HEK293 (cell line): ENCODE measurements around the gene EDEM3.

Source experiments
- CTCF ChIA-PET: fragments of 350-600 bp; formaldehyde crosslinking; extraction: SDS; loops from one replicate; lab custom pipeline; 2021; ENCODE audit warnings: antibody characterized with exemption; lab: Yijun Ruan, JAX
- POLR2A ChIA-PET: fragments of 300-600 bp; formaldehyde crosslinking; extraction: SDS; loops from one replicate; lab custom pipeline; 2020; ENCODE audit warnings: antibody characterized with exemption, inconsistent platforms; lab: Yijun Ruan, JAX
- H3K27ac ChIP-seq: fragments of 200-500 bp; sonication (Bioruptor generic); 2 replicates; pipeline ENCODE4 v1.5.1; 2014; ENCODE audit warnings: low read depth, low read length, control low read depth, inconsistent platforms; ENCODE audit errors: extremely low read depth
- H3K36me3 ChIP-seq, 2 experiments: fragments of 200-500 bp in 1 of 2; sonication (Bioruptor generic) in 1 of 2; 1 replicate in 1 of 2; 2 replicates in 1 of 2; pipeline ENCODE4 v1.5.1; 2014 to 2017; ENCODE audit warnings: inconsistent platforms in 2 of 2, low read length in 2 of 2; ENCODE audit not compliant: control insufficient read depth in 2 of 2, insufficient read depth in 1 of 2
- H3K4me1 ChIP-seq: fragments of 200-500 bp; sonication (Bioruptor generic); 2 replicates; pipeline ENCODE4 v1.5.1; 2014; ENCODE audit warnings: mild to moderate bottlenecking, low read length, inconsistent platforms; ENCODE audit not compliant: control insufficient read depth, insufficient read depth
- H3K4me3 ChIP-seq: 2 replicates; pipeline ENCODE4 v1.5.1; 2011; ENCODE audit warnings: low read depth, mild to moderate bottlenecking, control low read depth, low read length, moderate library complexity
- H3K9me3 ChIP-seq: fragments of 200-500 bp; sonication (Bioruptor generic); 2 replicates; pipeline ENCODE4 v1.5.1; 2014; ENCODE audit warnings: low read depth, low read length, inconsistent platforms; ENCODE audit not compliant: control insufficient read depth, insufficient read depth
- KLF7 ChIP-seq: fragments of 450-650 bp; formaldehyde crosslinking; IDR thresholded peaks from 2 replicates; pipeline ENCODE4 v1.5.1; 2016; ENCODE audit warnings: missing biosample characterization, missing genetic modification characterization, borderline replicate concordance
- PRDM1 ChIP-seq: fragments of 450-650 bp; formaldehyde crosslinking; IDR thresholded peaks from 2 replicates; pipeline ENCODE4; 2016; ENCODE audit warnings: missing biosample characterization, missing genetic modification characterization
- TCF7L2 ChIP-seq: IDR thresholded peaks from 2 replicates; pipeline ENCODE4 v1.6.1; 2011; ENCODE audit warnings: low read depth, mild to moderate bottlenecking, inconsistent platforms, low read length, moderate library complexity, borderline replicate concordance
- ZBTB10 ChIP-seq: fragments of 450-650 bp; formaldehyde crosslinking; IDR thresholded peaks from 2 replicates; pipeline ENCODE4 v1.5.1; 2016; ENCODE audit warnings: missing biosample characterization, missing genetic modification characterization
- ZBTB26 ChIP-seq: fragments of 450-650 bp; formaldehyde crosslinking; optimal IDR thresholded peaks from 2 replicates; pipeline ENCODE3; 2016; ENCODE audit warnings: missing biosample characterization, mild to moderate bottlenecking, missing genetic modification characterization
- ZBTB48 ChIP-seq: fragments of 450-650 bp; formaldehyde crosslinking; IDR thresholded peaks from 2 replicates; pipeline ENCODE4 v1.5.1; 2016; ENCODE audit warnings: missing biosample characterization, missing genetic modification characterization
- ZBTB49 ChIP-seq: fragments of 450-650 bp; formaldehyde crosslinking; IDR thresholded peaks from 2 replicates; pipeline ENCODE4 v1.5.1; 2016; ENCODE audit warnings: missing biosample characterization, missing genetic modification characterization, low read depth
- ZNF133 ChIP-seq: fragments of 450-650 bp; formaldehyde crosslinking; IDR thresholded peaks from 2 replicates; pipeline ENCODE4 v1.5.1; 2016; ENCODE audit warnings: missing biosample characterization, missing genetic modification characterization
- ZNF214 ChIP-seq: fragments of 450-650 bp; formaldehyde crosslinking; IDR thresholded peaks from 2 replicates; pipeline ENCODE4 v1.5.1; 2017; ENCODE audit warnings: missing biosample characterization, mild to moderate bottlenecking, missing genetic modification characterization, borderline replicate concordance
- ZNF221 ChIP-seq: fragments of 450-650 bp; formaldehyde crosslinking; IDR thresholded peaks from 2 replicates; pipeline ENCODE4 v1.5.1; 2017; ENCODE audit warnings: missing biosample characterization, missing genetic modification characterization, borderline replicate concordance
- ZNF24 ChIP-seq: fragments of 450-650 bp; formaldehyde crosslinking; IDR thresholded peaks from 2 replicates; pipeline ENCODE4 v1.5.1; 2016; ENCODE audit warnings: missing biosample characterization, missing genetic modification characterization
- ZNF248 ChIP-seq: fragments of 450-650 bp; formaldehyde crosslinking; IDR thresholded peaks from 2 replicates; pipeline ENCODE4 v1.5.1; 2017; ENCODE audit warnings: missing biosample characterization, missing genetic modification characterization
- ZNF302 ChIP-seq: fragments of 450-650 bp; formaldehyde crosslinking; IDR thresholded peaks from 2 replicates; pipeline ENCODE4 v1.5.1; 2016; ENCODE audit warnings: missing biosample characterization, missing genetic modification characterization, low read depth
- ZNF335 ChIP-seq: fragments of 450-650 bp; formaldehyde crosslinking; conservative IDR thresholded peaks from 2 replicates; pipeline ENCODE4 v1.5.1; 2016; ENCODE audit warnings: missing biosample characterization, missing genetic modification characterization
- ZNF404 ChIP-seq: fragments of 450-650 bp; formaldehyde crosslinking; IDR thresholded peaks from 2 replicates; pipeline ENCODE4 v1.5.1; 2017; ENCODE audit warnings: missing biosample characterization, missing genetic modification characterization
- ZNF600 ChIP-seq: fragments of 450-650 bp; formaldehyde crosslinking; IDR thresholded peaks from 2 replicates; pipeline ENCODE4 v1.5.1; 2016; ENCODE audit warnings: missing biosample characterization, missing genetic modification characterization
- ZNF621 ChIP-seq: fragments of 450-650 bp; formaldehyde crosslinking; IDR thresholded peaks from 2 replicates; pipeline ENCODE4 v1.5.1; 2017; ENCODE audit warnings: missing biosample characterization, missing genetic modification characterization
- ZNF626 ChIP-seq: fragments of 450-650 bp; sonication (Bioruptor Pico); formaldehyde crosslinking; IDR thresholded peaks from 2 replicates; pipeline ENCODE4 v1.5.1; 2018; ENCODE audit warnings: missing biosample characterization, missing genetic modification characterization, inconsistent platforms
- ZNF747 ChIP-seq: fragments of 450-650 bp; formaldehyde crosslinking; IDR thresholded peaks from 2 replicates; pipeline ENCODE4 v1.5.1; 2016; ENCODE audit warnings: missing biosample characterization, missing genetic modification characterization
- ZSCAN23 ChIP-seq: fragments of 450-650 bp; formaldehyde crosslinking; IDR thresholded peaks from 2 replicates; pipeline ENCODE4 v1.5.1; 2016; ENCODE audit warnings: missing biosample characterization, missing genetic modification characterization
- TF ChIP-seq, protein P1 (sequence below): fragments of 450-650 bp; formaldehyde crosslinking; IDR thresholded peaks from 2 replicates; pipeline ENCODE4 v1.5.1; 2016; ENCODE audit warnings: missing biosample characterization, missing genetic modification characterization
- TF ChIP-seq, protein P2 (sequence below): IDR thresholded peaks from 2 replicates; pipeline ENCODE4 v1.6.1; 2011; ENCODE audit warnings: mild to moderate bottlenecking, low read depth, low read length, borderline replicate concordance

Gene EDEM3

GRCh38 chr1:184745110-184745509 is 9.5 kb downstream of the EDEM3 start:
- H3K4me1 ChIP-seq, result peaks cover 8% of the 10 kb centered on the region; the same call in 1 of the 2 replicates
- H3K36me3 ChIP-seq, result no peaks in the 10 kb centered on the region
- no peak overlapping the region for H3K27ac ChIP-seq
- no peaks in the 10 kb centered on the region for H3K9me3 ChIP-seq
- TF ChIP-seq ZNF747 (tag by site-specific recombination) (no peak), ZBTB26 (tag by site-specific recombination) (no peak), ZNF626 (tag by site-specific recombination) (no peak), ZSCAN23 (tag by site-specific recombination) (no peak), ZNF221 (tag by site-specific recombination) (no peak), ZBTB10 (tag by site-specific recombination) (no peak), ZNF335 (no peak), ZNF600 (no peak), ZNF133 (tag by site-specific recombination) (no peak)
- TF ChIP-seq, protein P1, sequence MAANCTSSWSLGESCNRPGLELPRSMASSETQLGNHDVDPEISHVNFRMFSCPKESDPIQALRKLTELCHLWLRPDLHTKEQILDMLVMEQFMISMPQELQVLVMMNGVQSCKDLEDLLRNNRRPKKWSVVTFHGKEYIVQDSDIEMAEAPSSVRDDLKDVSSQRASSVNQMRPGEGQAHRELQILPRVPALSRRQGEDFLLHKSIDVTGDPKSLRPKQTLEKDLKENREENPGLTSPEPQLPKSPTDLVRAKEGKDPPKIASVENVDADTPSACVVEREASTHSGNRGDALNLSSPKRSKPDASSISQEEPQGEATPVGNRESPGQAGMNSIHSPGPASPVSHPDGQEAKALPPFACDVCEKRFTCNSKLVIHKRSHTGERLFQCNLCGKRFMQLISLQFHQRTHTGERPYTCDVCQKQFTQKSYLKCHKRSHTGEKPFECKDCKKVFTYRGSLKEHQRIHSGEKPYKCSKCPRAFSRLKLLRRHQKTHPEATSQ (tag by site-specific recombination), result no peak
- TF ChIP-seq, protein P2, sequence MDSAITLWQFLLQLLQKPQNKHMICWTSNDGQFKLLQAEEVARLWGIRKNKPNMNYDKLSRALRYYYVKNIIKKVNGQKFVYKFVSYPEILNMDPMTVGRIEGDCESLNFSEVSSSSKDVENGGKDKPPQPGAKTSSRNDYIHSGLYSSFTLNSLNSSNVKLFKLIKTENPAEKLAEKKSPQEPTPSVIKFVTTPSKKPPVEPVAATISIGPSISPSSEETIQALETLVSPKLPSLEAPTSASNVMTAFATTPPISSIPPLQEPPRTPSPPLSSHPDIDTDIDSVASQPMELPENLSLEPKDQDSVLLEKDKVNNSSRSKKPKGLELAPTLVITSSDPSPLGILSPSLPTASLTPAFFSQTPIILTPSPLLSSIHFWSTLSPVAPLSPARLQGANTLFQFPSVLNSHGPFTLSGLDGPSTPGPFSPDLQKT, result no peak
- ChIA-PET CTCF (no interaction called here), POLR2A (no interaction called here)
- no peak overlapping the region for H3K4me3 ChIP-seq

GRCh38 chr1:184743062-184743756 is 11.4 kb downstream of the EDEM3 start:
- no peak overlapping the region for H3K4me3 ChIP-seq
- peaks cover 8% of the 10 kb centered on the region; the same call in 1 of the 2 replicates for H3K4me1 ChIP-seq
- H3K9me3 ChIP-seq, result no peaks in the 10 kb centered on the region
- POLR2A ChIA-PET, result no interaction called here
- CTCF ChIA-PET, result interaction anchor here (0.6 to 0.9 kb wide), 3 partner anchors 9 to 1944 kb away, joined by 3 to 5 read pairs (median 3); no protein-coding TSS in a partner anchor
- no peak overlapping the region for H3K27ac ChIP-seq
- no peaks in the 10 kb centered on the region for H3K36me3 ChIP-seq
- TF ChIP-seq ZNF302 (tag by site-specific recombination), result no peak
- TF ChIP-seq KLF7 (tag by site-specific recombination), result no peak

DNA sequence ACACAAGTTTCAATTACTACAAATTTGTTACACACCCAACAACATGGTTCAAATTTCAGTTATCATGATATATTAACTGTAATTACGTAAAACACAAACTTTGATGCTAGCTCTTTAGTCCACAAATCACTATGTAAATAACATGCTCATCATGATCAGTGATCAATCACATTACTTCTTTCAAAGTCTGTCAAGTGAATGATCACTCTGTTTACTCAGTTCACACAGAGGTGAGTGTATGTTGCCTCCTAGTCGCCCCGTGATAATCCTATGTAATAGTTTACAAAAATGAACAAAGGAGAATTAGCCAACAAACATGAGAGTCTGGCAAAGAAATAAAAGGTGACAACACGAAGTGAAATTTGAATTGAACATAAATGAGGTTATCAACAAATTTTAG is 14.3 kb downstream of the EDEM3 start:
- Histone ChIP-seq H3K9me3 (no peaks in the 10 kb centered on the region), H3K4me1 (0 out of 2 replicates have a peak, but pooled peaks cover under 1% of the 10 kb centered on the region), H3K27ac (no peak overlapping the region), H3K36me3 (no peaks in the 10 kb centered on the region), H3K4me3 (no peak overlapping the region)
- ChIA-PET CTCF (interaction anchor here (0.7 kb wide), 1 partner anchor 236 kb away, joined by 3 read pairs; no protein-coding TSS in a partner anchor), POLR2A (no interaction called here)
- TF ChIP-seq ZNF24 (no peak), ZNF214 (tag by site-specific recombination) (no peak), ZBTB48 (tag by site-specific recombination) (no peak), ZNF404 (tag by site-specific recombination) (no peak), PRDM1 (tag by site-specific recombination) (no peak), TCF7L2 (no peak), ZBTB49 (tag by site-specific recombination) (no peak), ZNF621 (tag by site-specific recombination) (no peak), ZNF248 (tag by site-specific recombination) (no peak)
